Type B pancreatic cell (in vitro differentiated cells): ENCODE results near the gene CXCR6. TPM values are rescaled to one million over a fixed set of nuclear protein-coding genes. Genes with fewer than 3 reads are reported as not detected.

Experiments
- DNase-seq: peaks from one replicate; pipeline ENCODE4 v3.0.0; 2021; ENCODE audit warnings: mixed read lengths; ENCODE audit not compliant: unreplicated experiment; ENCODE audit errors: extremely low spot score
- H3K27ac Mint-ChIP-seq: 2 replicates; pipeline ENCODE4 v1.8.0; 2021; ENCODE audit warnings: mild to moderate bottlenecking, mixed read lengths
- H3K27me3 Mint-ChIP-seq: 2 replicates; pipeline ENCODE4 v1.8.0; 2021; ENCODE audit warnings: mixed read lengths
- H3K36me3 Mint-ChIP-seq: 2 replicates; pipeline ENCODE4 v1.8.0; 2021; ENCODE audit warnings: mixed read lengths
- H3K4me1 Mint-ChIP-seq: one replicate; pipeline ENCODE4 v1.8.0; 2021; ENCODE audit warnings: mixed read lengths; ENCODE audit not compliant: unreplicated experiment
- H3K4me3 Mint-ChIP-seq: 2 replicates; pipeline ENCODE4 v1.8.0; 2021; ENCODE audit warnings: mild to moderate bottlenecking, mixed read lengths
- H3K9me3 Mint-ChIP-seq: 2 replicates; pipeline ENCODE4 v1.8.0; 2021; ENCODE audit warnings: mixed read lengths
- CTCF ChIP-seq: fragments of 200-600 bp; sonication (generic); conservative IDR thresholded peaks from 2 replicates; pipeline ENCODE4 v1.5.0; 2021; ENCODE audit warnings: antibody characterized with exemption, mild to moderate bottlenecking
- total RNA-seq: library from RNA; stranded (reverse); gene quantifications from 2 replicates; pipeline ENCODE4 v1.2.1, GENCODE V29; 2021; ENCODE audit warnings: low replicate concordance

The CXCR6 gene
- total RNA-seq, 1 donor from 2014 or later, result not detected

GRCh38 chr3:45955017-45955647 is 11.9 kb downstream of the CXCR6 start:
- no peak for DNase-seq
- no peaks in the 10 kb centered on the region for H3K9me3 Mint-ChIP-seq
- no peak for TF ChIP-seq CTCF
- H3K4me3 Mint-ChIP-seq, result no peak overlapping the region
- peaks cover 18% of the 10 kb centered on the region for H3K36me3 Mint-ChIP-seq
- H3K27me3 Mint-ChIP-seq, result no peaks in the 10 kb centered on the region
- no peaks in the 10 kb centered on the region for H3K4me1 Mint-ChIP-seq
- H3K27ac Mint-ChIP-seq, result no peak overlapping the region

- no peaks in the 10 kb centered on the region for H3K9me3 Mint-ChIP-seq
- no peak for DNase-seq
- H3K4me1 Mint-ChIP-seq, result no peaks in the 10 kb centered on the region
- TF ChIP-seq CTCF, result no peak
- peaks cover 19% of the 10 kb centered on the region for H3K36me3 Mint-ChIP-seq
- no peak overlapping the region for H3K4me3 Mint-ChIP-seq
- H3K27ac Mint-ChIP-seq, result no peak overlapping the region
- no peaks in the 10 kb centered on the region for H3K27me3 Mint-ChIP-seq
Observed at GRCh38 chr3:45955706-45956105, 12.4 kb downstream of the CXCR6 start.

GRCh38 chr3:45957586-45957985 is 14.3 kb downstream of the CXCR6 start:
- DNase-seq, result no peak
- Mint-ChIP-seq H3K36me3 (peaks cover 29% of the 10 kb centered on the region), H3K4me1 (no peaks in the 10 kb centered on the region), H3K9me3 (no peaks in the 10 kb centered on the region), H3K27me3 (no peaks in the 10 kb centered on the region), H3K4me3 (no peak overlapping the region), H3K27ac (no peak overlapping the region)
- no peak for TF ChIP-seq CTCF

GRCh38 chr3:45958321-45958791 is 15.1 kb downstream of the CXCR6 start:
- Mint-ChIP-seq H3K36me3 (peaks cover 25% of the 10 kb centered on the region), H3K4me3 (no peak overlapping the region), H3K27ac (no peak overlapping the region), H3K27me3 (no peaks in the 10 kb centered on the region), H3K9me3 (no peaks in the 10 kb centered on the region), H3K4me1 (no peaks in the 10 kb centered on the region)
- DNase-seq, result no peak
- TF ChIP-seq CTCF, result no peak

GRCh38 chr3:45959201-45959600 is 15.9 kb downstream of the CXCR6 start:
- H3K36me3 Mint-ChIP-seq, result peaks cover 29% of the 10 kb centered on the region
- H3K4me1 Mint-ChIP-seq, result no peaks in the 10 kb centered on the region

More at GRCh38 chr3:45959201-45959600, 15.9 kb downstream of the CXCR6 start:
- no peak for TF ChIP-seq CTCF
- no peaks in the 10 kb centered on the region for H3K27me3 Mint-ChIP-seq
- H3K27ac Mint-ChIP-seq, result no peak overlapping the region
- H3K9me3 Mint-ChIP-seq, result no peaks in the 10 kb centered on the region
- no peak overlapping the region for H3K4me3 Mint-ChIP-seq
- DNase-seq, result no peak
